GM04504 (cell line): ENCODE results near the gene KLK12.
"Not testable (repeated sequence)": the region's sequence is repeated elsewhere in the genome, so short reads cannot be mapped to it uniquely, and the experiment has no call there.

ENCODE experiments used
- DNase-seq: peaks from one replicate; pipeline ENCODE4 v3.0.0-alpha.2; 2012; ENCODE audit warnings: low read depth

Gene KLK12

GRCh38 chr19:51015691-51016267, 19.0 kb downstream of the KLK12 start:
- no peak for DNase-seq

GRCh38 chr19:51014242-51014641, 20.6 kb downstream of the KLK12 start:
- no peak for DNase-seq

- DNase-seq: no peak
Observed at GRCh38 chr19:51012661-51013190, 22.1 kb downstream of the KLK12 start.

- DNase-seq: no peak
Observed at GRCh38 chr19:51010066-51010795, 24.6 kb downstream of the KLK12 start.

- DNase-seq: no peak
Observed at GRCh38 chr19:51009061-51009891, 25.5 kb downstream of the KLK12 start.

GRCh38 chr19:51007488-51007887, 27.3 kb downstream of the KLK12 start:
- DNase-seq: no peak

- DNase-seq: no peak
Observed at GRCh38 chr19:51006406-51006805, 28.4 kb downstream of the KLK12 start.

- DNase-seq: no peak
Observed at GRCh38 chr19:51005248-51005647, 29.6 kb downstream of the KLK12 start.

- no peak for DNase-seq
Observed at GRCh38 chr19:51003316-51003715, 31.5 kb downstream of the KLK12 start.

- DNase-seq: no peak
Observed at GRCh38 chr19:51002542-51003311, 32.1 kb downstream of the KLK12 start.

- no peak for DNase-seq
Observed at GRCh38 chr19:51002089-51002532, 32.7 kb downstream of the KLK12 start.

- no peak for DNase-seq
Observed at GRCh38 chr19:51001515-51001914, 33.3 kb downstream of the KLK12 start, which contains the start of gene KLK8. Gene KLK8, minus strand, starts transcription at chr19:51001604. Its CDS starts 437 bp downstream, at chr19:51001167.

- DNase-seq: no peak
Observed at GRCh38 chr19:51000981-51001380, 33.8 kb downstream of the KLK12 start.

- DNase-seq: no peak
Observed at GRCh38 chr19:51000426-51000825, 34.4 kb downstream of the KLK12 start.

- DNase-seq: no peak
Observed at GRCh38 chr19:50998686-50999085, 36.1 kb downstream of the KLK12 start.

GRCh38 chr19:50998061-50998460, 36.7 kb downstream of the KLK12 start:
- no peak for DNase-seq

- DNase-seq: no peak
Observed at GRCh38 chr19:50994129-50994528, 40.7 kb downstream of the KLK12 start.

- DNase-seq: no peak
Observed at GRCh38 chr19:50992666-50993035, 42.2 kb downstream of the KLK12 start.

- not testable (repeated sequence) for DNase-seq
Observed at GRCh38 chr19:50984416-50984815, 50.4 kb downstream of the KLK12 start.

- no peak for DNase-seq
Observed at GRCh38 chr19:50983625-50984292, 51.0 kb downstream of the KLK12 start, which contains the start of gene KLK7. Gene KLK7, minus strand, starts transcription at chr19:50983917. Its CDS starts 1,518 bp downstream, at chr19:50982399.

GRCh38 chr19:50982186-50982585, 52.6 kb downstream of the KLK12 start:
- no peak for DNase-seq
